GM12878 (cell line): ENCODE measurements around the gene PRDM16. TPM values are rescaled to one million over a fixed set of nuclear protein-coding genes. Genes with fewer than 3 reads are reported as not detected.

Source experiments
- ATAC-seq: fragments of 200-7000 bp; cut with Tn5 transposase; 3 replicates; pipeline ENCODE4 v1.9.1; 2020; ENCODE audit warnings: mild to moderate bottlenecking, moderate library complexity
- BruUV-seq: library from RNA; stranded (reverse); fragments of 400-500 nt; replicated peaks from 2 replicates; lab custom pipeline; 2021; lab: Mats Ljungman, UMichigan
- CTCF ChIA-PET: fragments of 300-600 bp; sonication (Branson Sonifier 250); formaldehyde crosslinking; extraction: SDS; loops from one replicate; lab custom pipeline; 2021; ENCODE audit warnings: inconsistent platforms; lab: Yijun Ruan, JAX
- POLR2A ChIA-PET: fragments of 350-600 bp; formaldehyde crosslinking; extraction: SDS; loops from one replicate; lab custom pipeline; 2021; ENCODE audit warnings: inconsistent platforms; lab: Charles Lee
- RAD21 ChIA-PET: fragments of 300-600 bp; sonication (Branson Sonifier 250); formaldehyde crosslinking; loops from one replicate; lab custom pipeline; 2023; ENCODE audit warnings: antibody characterized with exemption; ENCODE audit not compliant: unreplicated experiment; lab: Charles Lee
- SMC1A ChIA-PET: fragments of 300-600 bp; sonication (Branson Sonifier 250); formaldehyde crosslinking; loops from one replicate; lab custom pipeline; 2023; ENCODE audit not compliant: unreplicated experiment, uncharacterized antibody; lab: Charles Lee
- DNase-seq: peaks from one replicate; pipeline ENCODE4 v3.0.0-alpha.2; 2011; ENCODE audit warnings: low read depth, low spot score
- FAIRE-seq: peaks from 3 replicates; lab custom pipeline; 2011; peaks lifted over from hg19 to GRCh38; lab: Jason Lieb, UNC
- H2AFZ ChIP-seq: 2 replicates; pipeline ENCODE4 v1.6.0; 2011; ENCODE audit warnings: low read depth, low read length, control low read depth; ENCODE audit not compliant: control insufficient read depth
- H3K27ac ChIP-seq: 2 replicates; pipeline ENCODE4 v1.5.1; 2011; ENCODE audit warnings: control low read depth; ENCODE audit not compliant: control insufficient read depth, insufficient read depth
- H3K27me3 ChIP-seq, 2 experiments: replicated peaks in 1 of 2; 2 replicates each; pipeline versions ENCODE4 v1.6.0 to v1.6.1; 2011; ENCODE audit warnings: low read length in 1 of 2; ENCODE audit not compliant: control insufficient read depth in 2 of 2, insufficient read depth in 2 of 2
- H3K36me3 ChIP-seq, 2 experiments: 2 replicates each; pipeline ENCODE4 v1.5.1; 2011; ENCODE audit warnings: low read length in 1 of 2; ENCODE audit not compliant: control insufficient read depth in 2 of 2, insufficient read depth in 2 of 2
- H3K4me1 ChIP-seq: 2 replicates; pipeline ENCODE4 v1.6.1; 2011; ENCODE audit warnings: mild to moderate bottlenecking, low read length, moderate library complexity, mixed read lengths; ENCODE audit not compliant: control insufficient read depth, insufficient read depth
- H3K4me2 ChIP-seq: 2 replicates; pipeline ENCODE4 v1.6.0; 2011; ENCODE audit warnings: control low read depth; ENCODE audit not compliant: control insufficient read depth, insufficient read depth
- H3K4me3 ChIP-seq: fragments of 200-600 bp; sonication (generic); 2 replicates; pipeline ENCODE4 v1.5.1; 2016
- H3K79me2 ChIP-seq: 2 replicates; pipeline ENCODE4 v1.6.0; 2011; ENCODE audit warnings: low read length; ENCODE audit not compliant: control insufficient read depth, insufficient read depth
- H3K9ac ChIP-seq: 2 replicates; pipeline ENCODE4 v1.8.0; 2011; ENCODE audit warnings: low read length, control low read depth, mixed read lengths; ENCODE audit not compliant: control insufficient read depth, insufficient read depth
- H3K9me3 ChIP-seq: replicated peaks from 3 replicates; pipeline ENCODE4 v1.5.1; 2011; ENCODE audit warnings: mild to moderate bottlenecking, low read length; ENCODE audit not compliant: control insufficient read depth, insufficient read depth
- H4K20me1 ChIP-seq: 2 replicates; pipeline ENCODE4 v1.6.0; 2011; ENCODE audit not compliant: control insufficient read depth, insufficient read depth
- CBX3 ChIP-seq: fragments of 200-600 bp; sonication (generic); IDR thresholded peaks from 2 replicates; pipeline ENCODE4 v1.6.1; 2016; ENCODE audit warnings: low read depth, borderline replicate concordance
- JUNB ChIP-seq: IDR thresholded peaks from 2 replicates; pipeline ENCODE4 v1.6.1; 2016; ENCODE audit warnings: antibody characterized with exemption, mild to moderate bottlenecking
- LARP7 ChIP-seq: fragments of 450-650 bp; IDR thresholded peaks from 2 replicates; pipeline ENCODE4 v1.6.1; 2017; ENCODE audit warnings: mild to moderate bottlenecking
- MAX ChIP-seq: IDR thresholded peaks from 2 replicates; pipeline ENCODE4 v1.6.1; 2012; ENCODE audit warnings: low read depth, low read length, improper control_type of control experiment
- MLLT1 ChIP-seq: fragments of 450-650 bp; IDR thresholded peaks from 2 replicates; pipeline ENCODE4 v1.6.1; 2016; ENCODE audit warnings: mild to moderate bottlenecking
- POLR2AphosphoS2 ChIP-seq: IDR thresholded peaks from 2 replicates; pipeline ENCODE4 v1.6.1; 2011; ENCODE audit warnings: low read depth, mild to moderate bottlenecking, low read length, improper control_type of control experiment, moderate library complexity
- RELA ChIP-seq: fragments of 450-650 bp; IDR thresholded peaks from 2 replicates; pipeline ENCODE4 v1.8.0; 2014; ENCODE audit warnings: borderline replicate concordance; ENCODE audit not compliant: partially characterized antibody
- RFX5 ChIP-seq: IDR thresholded peaks from 2 replicates; pipeline ENCODE4 v1.6.1; 2011; ENCODE audit warnings: low read depth, low read length, improper control_type of control experiment
- YBX1 ChIP-seq: fragments of 450-650 bp; IDR thresholded peaks from 2 replicates; pipeline ENCODE4 v1.6.1; 2016; ENCODE audit warnings: antibody characterized with exemption
- ZNF274 ChIP-seq: IDR thresholded peaks from one replicate; pipeline ENCODE4 v1.8.0; 2011; ENCODE audit not compliant: insufficient read length, insufficient read depth
- ZSCAN29 ChIP-seq: fragments of 450-650 bp; IDR thresholded peaks from 2 replicates; pipeline ENCODE4 v1.6.1; 2017; ENCODE audit warnings: mild to moderate bottlenecking, moderate library complexity
- WGBS: methylation state at CpG from one replicate; pipeline ENCODE4 v1.1.6; 2016; ENCODE audit warnings: low lambda C conversion rate; ENCODE audit not compliant: insufficient replicate concordance, insufficient coverage; ENCODE audit errors: missing lambda C conversion rate; 5-methylcytosine and 5-hydroxymethylcytosine counted together
- in situ Hi-C: fragments of 300-500 bp; cut with MboI; formaldehyde crosslinking; loops from 9 replicates; pipeline ENCODE4 v1.14.3; 2018; ENCODE audit warnings: mixed read lengths
- intact Hi-C: fragments of 100-400 bp; cut with micrococcal nuclease; formaldehyde crosslinking; loops from one replicate; pipeline ENCODE4 v1.14.2; 2022; ENCODE audit not compliant: unreplicated experiment
- polyA plus RNA-seq, 11 experiments: library from polyadenylated mRNA; depleted of rRNA in 4 of 11; unstranded in 6 of 11; stranded (reverse) in 5 of 11; fragments of >200 nt; fragmentation: Nextera tagmentation in 4 of 11; fragmentation: Illumina TruSeq in 1 of 11; extraction: Ambion mirVana in 4 of 11; extraction: Trizol in 1 of 11; gene quantifications; 1 replicate in 1 of 11; 2 replicates in 10 of 11; pipeline versions ENCODE4 v1.2.1 to v1.2.3, GENCODE V29; 2011 to 2016; ENCODE audit warnings: inconsistent platforms in 2 of 11, missing spikeins in 2 of 11, low read depth in 1 of 11
- total RNA-seq, 4 experiments: library from RNA; depleted of rRNA in 3 of 4; stranded (reverse); fragments of >200 nt in 3 of 4; fragmentation: Illumina TruSeq in 1 of 4; extraction: Trizol in 1 of 4; gene quantifications; 2 replicates each; pipeline versions ENCODE4 v1.2.1 to v1.2.3, GENCODE V29; 2013 to 2021
- TF ChIP-seq, protein P1 (sequence below): fragments of 150-350 bp; IDR thresholded peaks from 2 replicates; pipeline ENCODE4 v1.6.1; 2016; ENCODE audit warnings: low read depth, low read length
- TF ChIP-seq, protein P2 (sequence below): IDR thresholded peaks from 2 replicates; pipeline ENCODE4 v1.6.1; 2011; ENCODE audit warnings: borderline replicate concordance, low read depth, mild to moderate bottlenecking, moderate library complexity, mixed read lengths, low read length; ENCODE audit not compliant: insufficient read depth; ENCODE audit errors: extremely low read length
- TF ChIP-seq, protein P3 (sequence below): IDR thresholded peaks from 2 replicates; pipeline ENCODE4 v1.6.1; 2012; ENCODE audit warnings: low read depth, low read length, improper control_type of control experiment
- TF ChIP-seq, protein P4 (sequence below): IDR thresholded peaks from 2 replicates; pipeline ENCODE4 v1.6.1; 2011; ENCODE audit warnings: borderline replicate concordance, low read depth, mild to moderate bottlenecking, moderate library complexity, low read length; ENCODE audit not compliant: insufficient read depth, poor library complexity, severe bottlenecking

Gene PRDM16
- total and polyA plus RNA-seq, 10 of the 15 experiments (the other 5 are each of a cell fraction or from before 2014, with no cell fraction given) = 0.03 TPM; not detected in 9

DNA sequence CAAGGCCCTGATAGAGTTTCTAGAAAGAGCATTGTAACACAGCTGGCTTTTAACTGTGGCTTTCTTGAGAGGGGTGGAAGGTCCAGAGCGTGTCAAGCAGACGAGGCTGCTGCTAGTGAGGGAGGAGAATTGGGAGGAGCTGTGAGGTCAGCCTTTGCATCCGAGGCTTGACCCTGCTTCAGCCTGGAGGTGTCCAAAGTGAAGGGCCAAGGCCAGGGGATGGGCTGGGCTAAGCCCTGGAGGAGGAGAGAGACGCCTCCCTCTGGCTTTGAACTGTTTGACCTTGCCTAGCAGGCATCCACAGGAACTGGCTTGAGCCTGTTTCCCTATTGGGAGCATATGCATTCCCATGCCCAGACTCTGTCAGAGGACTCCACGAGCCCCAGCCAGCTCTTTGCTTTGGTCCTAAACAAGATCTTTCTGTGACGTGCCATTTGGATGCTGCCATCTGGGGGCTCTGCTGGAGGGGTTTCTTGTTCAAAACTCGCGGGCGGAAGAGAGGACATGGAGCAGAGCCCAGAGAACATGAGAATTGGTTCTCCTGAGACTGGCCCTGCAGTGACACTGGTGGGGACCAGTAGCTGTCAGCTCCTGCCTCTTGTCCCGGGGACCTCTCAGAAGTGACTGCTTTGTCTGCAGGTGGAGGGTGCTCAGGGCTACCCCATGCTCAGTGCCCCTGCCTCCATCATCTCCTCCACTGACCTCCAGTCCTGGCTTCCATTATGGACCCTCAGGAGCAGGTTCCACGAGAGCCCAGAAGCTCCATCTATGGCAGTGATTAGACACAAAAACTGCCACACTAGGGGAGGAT, 42.2 kb upstream of the PRDM16 start:
- ATAC-seq = no peak
- no TSS peak for BruUV-seq
- RAD21 ChIA-PET = no interaction called here
- no peak for FAIRE-seq
- Histone ChIP-seq H3K27me3 (no peaks in the 10 kb centered on the region), H3K9me3 (no peaks in the 10 kb centered on the region), H3K4me3 (no peak overlapping the region), H2AFZ (no peak overlapping the region), H3K27ac (no peak overlapping the region), H3K36me3 (no peaks in the 10 kb centered on the region), H3K4me2 (no peak overlapping the region), H3K4me1 (no peaks in the 10 kb centered on the region)
- 11% methylated on average over 11 of the region's 11 CpGs for WGBS
- CTCF ChIA-PET = no interaction called here
- DNase-seq = no peak
- POLR2A ChIA-PET = no interaction called here
- SMC1A ChIA-PET = no interaction called here
- TF ChIP-seq LARP7 (no peak), MAX (no peak), CBX3 (no peak), ZNF274 (no peak), ZSCAN29 (no peak), RELA (no peak), JUNB (no peak), RFX5 (no peak), YBX1 (no peak), MLLT1 (no peak), POLR2AphosphoS2 (no peak)
- TF ChIP-seq, protein P1, sequence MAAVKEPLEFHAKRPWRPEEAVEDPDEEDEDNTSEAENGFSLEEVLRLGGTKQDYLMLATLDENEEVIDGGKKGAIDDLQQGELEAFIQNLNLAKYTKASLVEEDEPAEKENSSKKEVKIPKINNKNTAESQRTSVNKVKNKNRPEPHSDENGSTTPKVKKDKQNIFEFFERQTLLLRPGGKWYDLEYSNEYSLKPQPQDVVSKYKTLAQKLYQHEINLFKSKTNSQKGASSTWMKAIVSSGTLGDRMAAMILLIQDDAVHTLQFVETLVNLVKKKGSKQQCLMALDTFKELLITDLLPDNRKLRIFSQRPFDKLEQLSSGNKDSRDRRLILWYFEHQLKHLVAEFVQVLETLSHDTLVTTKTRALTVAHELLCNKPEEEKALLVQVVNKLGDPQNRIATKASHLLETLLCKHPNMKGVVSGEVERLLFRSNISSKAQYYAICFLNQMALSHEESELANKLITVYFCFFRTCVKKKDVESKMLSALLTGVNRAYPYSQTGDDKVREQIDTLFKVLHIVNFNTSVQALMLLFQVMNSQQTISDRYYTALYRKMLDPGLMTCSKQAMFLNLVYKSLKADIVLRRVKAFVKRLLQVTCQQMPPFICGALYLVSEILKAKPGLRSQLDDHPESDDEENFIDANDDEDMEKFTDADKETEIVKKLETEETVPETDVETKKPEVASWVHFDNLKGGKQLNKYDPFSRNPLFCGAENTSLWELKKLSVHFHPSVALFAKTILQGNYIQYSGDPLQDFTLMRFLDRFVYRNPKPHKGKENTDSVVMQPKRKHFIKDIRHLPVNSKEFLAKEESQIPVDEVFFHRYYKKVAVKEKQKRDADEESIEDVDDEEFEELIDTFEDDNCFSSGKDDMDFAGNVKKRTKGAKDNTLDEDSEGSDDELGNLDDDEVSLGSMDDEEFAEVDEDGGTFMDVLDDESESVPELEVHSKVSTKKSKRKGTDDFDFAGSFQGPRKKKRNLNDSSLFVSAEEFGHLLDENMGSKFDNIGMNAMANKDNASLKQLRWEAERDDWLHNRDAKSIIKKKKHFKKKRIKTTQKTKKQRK = no peak
- TF ChIP-seq, protein P2, sequence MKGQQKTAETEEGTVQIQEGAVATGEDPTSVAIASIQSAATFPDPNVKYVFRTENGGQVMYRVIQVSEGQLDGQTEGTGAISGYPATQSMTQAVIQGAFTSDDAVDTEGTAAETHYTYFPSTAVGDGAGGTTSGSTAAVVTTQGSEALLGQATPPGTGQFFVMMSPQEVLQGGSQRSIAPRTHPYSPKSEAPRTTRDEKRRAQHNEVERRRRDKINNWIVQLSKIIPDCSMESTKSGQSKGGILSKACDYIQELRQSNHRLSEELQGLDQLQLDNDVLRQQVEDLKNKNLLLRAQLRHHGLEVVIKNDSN = no peak
- TF ChIP-seq, protein P3, sequence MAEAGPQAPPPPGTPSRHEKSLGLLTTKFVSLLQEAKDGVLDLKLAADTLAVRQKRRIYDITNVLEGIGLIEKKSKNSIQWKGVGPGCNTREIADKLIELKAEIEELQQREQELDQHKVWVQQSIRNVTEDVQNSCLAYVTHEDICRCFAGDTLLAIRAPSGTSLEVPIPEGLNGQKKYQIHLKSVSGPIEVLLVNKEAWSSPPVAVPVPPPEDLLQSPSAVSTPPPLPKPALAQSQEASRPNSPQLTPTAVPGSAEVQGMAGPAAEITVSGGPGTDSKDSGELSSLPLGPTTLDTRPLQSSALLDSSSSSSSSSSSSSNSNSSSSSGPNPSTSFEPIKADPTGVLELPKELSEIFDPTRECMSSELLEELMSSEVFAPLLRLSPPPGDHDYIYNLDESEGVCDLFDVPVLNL = no peak
- TF ChIP-seq, protein P4, sequence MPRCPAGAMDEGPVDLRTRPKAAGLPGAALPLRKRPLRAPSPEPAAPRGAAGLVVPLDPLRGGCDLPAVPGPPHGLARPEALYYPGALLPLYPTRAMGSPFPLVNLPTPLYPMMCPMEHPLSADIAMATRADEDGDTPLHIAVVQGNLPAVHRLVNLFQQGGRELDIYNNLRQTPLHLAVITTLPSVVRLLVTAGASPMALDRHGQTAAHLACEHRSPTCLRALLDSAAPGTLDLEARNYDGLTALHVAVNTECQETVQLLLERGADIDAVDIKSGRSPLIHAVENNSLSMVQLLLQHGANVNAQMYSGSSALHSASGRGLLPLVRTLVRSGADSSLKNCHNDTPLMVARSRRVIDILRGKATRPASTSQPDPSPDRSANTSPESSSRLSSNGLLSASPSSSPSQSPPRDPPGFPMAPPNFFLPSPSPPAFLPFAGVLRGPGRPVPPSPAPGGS = no peak
- TF ChIP-seq, all 136 proteins: peak for 0
- no peaks in the 10 kb centered on the region for H4K20me1 ChIP-seq
- no peak overlapping the region for H3K9ac ChIP-seq
- intact Hi-C loops = no loop called here
- in situ Hi-C loops = no loop called here
- H3K79me2 ChIP-seq = no peaks in the 10 kb centered on the region
